ENCODE results near the gene PI4KA.
"Not testable (repeated sequence)": the region's sequence is repeated elsewhere in the genome, so short reads cannot be mapped to it uniquely, and the experiment has no call there.

Gene PI4KA

GRCh38 chr22:20748082-20748481, 110.5 kb downstream of the PI4KA start:
- DNase-seq (ENCODE audit: low spot score) = no peak

GRCh38 chr22:20747223-20747622, 111.4 kb downstream of the PI4KA start:
- no peak for DNase-seq (ENCODE audit: low spot score)

DNA sequence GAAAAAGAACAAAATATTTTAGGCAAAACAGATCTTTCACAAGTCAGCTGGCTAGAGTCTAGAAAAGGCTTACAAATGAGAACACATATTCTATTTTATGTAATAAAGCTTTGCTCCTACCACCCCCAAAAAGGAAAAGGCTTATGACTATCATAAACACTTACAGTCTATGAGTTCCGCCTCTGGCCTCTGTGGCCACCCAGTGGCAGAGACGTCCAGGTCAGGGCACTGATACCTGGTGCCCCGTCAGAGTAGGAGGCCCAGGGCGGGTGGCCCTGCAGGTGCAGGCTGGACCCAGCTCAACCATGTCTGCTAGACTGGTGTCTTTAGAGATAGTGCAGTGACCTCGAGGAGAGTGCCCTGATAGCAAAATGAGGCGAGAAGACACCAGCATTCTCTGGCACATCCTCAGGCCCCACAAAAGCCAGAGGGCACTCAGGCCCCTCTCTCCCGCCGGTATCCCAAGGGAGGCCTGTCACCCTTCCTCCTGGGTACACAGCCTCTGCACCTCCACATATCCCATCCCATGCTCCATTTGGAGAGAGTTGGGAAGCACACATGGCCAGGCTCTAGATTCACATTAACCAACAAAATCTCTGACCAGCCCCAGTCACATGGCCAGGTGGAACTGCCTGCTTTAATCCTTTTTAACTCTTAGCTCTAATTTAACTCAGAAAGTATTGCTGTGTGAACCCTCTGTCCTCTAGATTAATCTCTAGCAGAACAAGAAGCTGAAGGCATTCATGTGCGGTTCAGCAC, 112.0 kb downstream of the PI4KA start:
- no peak for DNase-seq (ENCODE audit: low spot score)

- DNase-seq (ENCODE audit: low spot score) = no peak
Measured at GRCh38 chr22:20745119-20745518, 113.5 kb downstream of the PI4KA start.

- no peak for DNase-seq (ENCODE audit: low spot score)
Measured at GRCh38 chr22:20744456-20744855, 114.2 kb downstream of the PI4KA start.

DNA sequence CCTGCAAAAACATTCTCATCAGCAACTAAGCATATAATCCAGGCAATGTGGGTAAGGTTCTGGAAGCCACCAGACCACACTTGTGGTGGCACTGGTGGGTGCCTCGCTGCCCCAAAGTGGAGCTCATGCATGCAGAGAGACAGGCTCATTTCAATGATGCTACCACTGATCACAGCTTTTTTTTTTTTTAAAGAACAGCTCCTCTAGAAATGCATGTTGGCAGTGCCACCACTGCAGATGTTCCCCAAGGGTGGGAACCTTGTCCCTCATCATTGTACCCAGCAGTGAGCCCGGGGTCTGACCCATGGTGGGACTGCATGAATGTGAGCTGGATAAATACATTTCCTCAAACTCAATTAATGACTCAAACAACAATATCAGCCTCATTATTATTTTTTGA, 115.8 kb downstream of the PI4KA start:
- DNase-seq (ENCODE audit: low spot score) = no peak

- DNase-seq (ENCODE audit: low spot score) = no peak
Measured at GRCh38 chr22:20741634-20742581, 116.7 kb downstream of the PI4KA start.

- no peak for DNase-seq (ENCODE audit: low spot score)
Measured at GRCh38 chr22:20741008-20741633, 117.5 kb downstream of the PI4KA start.

- DNase-seq (ENCODE audit: low spot score) = no peak
Measured at GRCh38 chr22:20740222-20740951, 118.2 kb downstream of the PI4KA start.

DNA sequence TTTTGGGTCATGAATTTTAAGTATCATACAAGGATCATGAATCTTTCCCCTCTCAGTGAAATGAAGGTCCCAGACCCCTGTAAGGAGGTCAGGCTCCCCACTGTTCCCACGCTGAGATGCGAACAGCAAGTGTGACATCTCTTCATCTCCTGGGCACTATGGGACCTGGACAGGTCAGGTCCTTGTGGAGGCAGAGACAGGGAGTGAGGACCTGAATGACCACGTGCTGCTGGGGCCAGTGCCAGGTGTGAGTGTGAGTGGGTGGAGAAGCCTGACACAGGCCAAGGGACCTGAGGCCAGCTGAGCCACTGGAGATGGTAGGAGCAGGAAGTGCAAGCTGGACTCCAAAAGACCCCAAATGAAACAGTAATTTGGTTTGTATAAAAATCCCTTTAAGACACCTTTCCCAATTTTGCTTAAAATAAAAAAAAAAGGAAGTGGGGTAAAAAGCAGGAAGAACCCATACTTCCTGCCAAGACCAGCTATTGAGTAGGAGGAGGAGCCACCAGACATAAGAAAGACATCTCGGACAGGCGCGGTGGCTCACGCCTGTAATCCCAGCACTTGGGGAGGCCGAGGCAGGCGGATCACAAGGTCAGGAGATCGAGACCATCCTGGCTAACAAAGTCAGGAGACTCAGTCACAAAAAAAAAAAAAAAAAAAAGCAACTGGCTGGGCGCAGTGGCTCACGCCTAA, 120.1 kb downstream of the PI4KA start:
- DNase-seq (ENCODE audit: low spot score) = no peak

DNA sequence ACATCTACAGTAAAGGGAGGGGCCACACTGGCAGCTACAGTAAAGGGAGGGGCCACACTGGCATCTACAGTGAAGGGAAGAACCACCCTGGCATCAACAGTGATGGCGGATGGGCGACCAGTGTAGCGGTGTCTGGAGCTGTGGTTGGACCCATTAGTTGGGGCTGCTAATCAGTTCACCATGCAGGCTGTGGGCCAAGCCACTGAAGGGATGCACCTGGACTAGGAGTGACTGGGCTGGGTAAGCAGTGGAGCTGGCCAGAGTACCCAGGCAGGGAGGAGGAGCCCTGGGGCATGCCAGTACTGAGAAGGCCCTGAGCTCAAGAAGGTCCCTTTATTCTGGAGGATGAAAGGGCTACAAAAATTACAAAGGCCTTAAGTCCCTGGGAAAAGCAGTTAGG, 121.7 kb downstream of the PI4KA start:
- not testable (repeated sequence) for DNase-seq (ENCODE audit: low spot score)

- DNase-seq (ENCODE audit: low spot score) = not testable (repeated sequence)
Measured at GRCh38 chr22:20735356-20736162, 123.1 kb downstream of the PI4KA start.

- DNase-seq (ENCODE audit: low spot score) = not testable (repeated sequence)
Measured at GRCh38 chr22:20732431-20732830, 126.2 kb downstream of the PI4KA start.

GRCh38 chr22:20729194-20729593, 129.4 kb downstream of the PI4KA start:
- no peak for DNase-seq (ENCODE audit: low spot score)

GRCh38 chr22:20728523-20729190, 130.0 kb downstream of the PI4KA start:
- no peak for DNase-seq (ENCODE audit: low spot score)

DNA sequence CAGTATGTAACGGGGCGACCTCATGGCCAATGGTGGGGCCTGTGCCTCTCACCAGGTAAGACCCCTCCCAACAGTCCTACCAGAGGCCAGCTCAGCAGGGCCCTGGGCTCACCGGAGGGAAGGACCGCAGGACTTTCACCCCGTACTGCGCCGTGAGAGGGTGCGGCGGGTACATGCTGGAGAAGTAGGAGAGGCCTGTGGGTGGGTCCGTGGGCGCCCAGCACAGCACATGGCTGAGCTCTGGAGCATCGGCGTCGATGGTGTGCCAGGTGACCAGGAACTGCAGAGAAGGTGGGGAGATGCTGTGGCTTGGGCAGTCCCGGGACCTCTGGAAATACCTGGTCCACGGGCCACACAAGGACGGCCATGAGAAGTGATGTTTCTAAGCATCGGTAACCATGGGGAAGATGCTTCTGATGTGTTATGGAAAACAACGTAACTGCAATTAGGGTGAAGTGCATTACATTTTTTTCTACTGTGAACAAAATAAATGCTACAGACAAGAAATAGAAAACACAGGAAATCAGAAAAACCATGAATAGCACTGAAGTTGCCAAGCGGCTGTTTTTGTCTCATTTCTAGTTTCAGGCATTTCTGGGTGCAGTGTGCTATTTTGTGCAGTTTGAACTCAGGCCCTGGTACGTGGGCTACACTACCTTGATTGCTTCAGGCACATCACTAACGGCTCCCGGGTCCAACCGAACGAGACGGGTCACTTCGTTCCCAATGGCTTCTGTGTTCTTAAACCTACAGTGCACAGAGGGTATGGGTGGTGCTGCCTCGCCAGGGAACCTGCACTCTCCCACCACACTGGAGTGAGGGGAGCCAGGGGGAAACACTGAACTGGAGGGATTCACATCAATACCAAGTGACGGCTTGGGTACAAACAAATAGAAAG, 131.2 kb downstream of the PI4KA start:
- no peak for DNase-seq (ENCODE audit: low spot score)

DNA sequence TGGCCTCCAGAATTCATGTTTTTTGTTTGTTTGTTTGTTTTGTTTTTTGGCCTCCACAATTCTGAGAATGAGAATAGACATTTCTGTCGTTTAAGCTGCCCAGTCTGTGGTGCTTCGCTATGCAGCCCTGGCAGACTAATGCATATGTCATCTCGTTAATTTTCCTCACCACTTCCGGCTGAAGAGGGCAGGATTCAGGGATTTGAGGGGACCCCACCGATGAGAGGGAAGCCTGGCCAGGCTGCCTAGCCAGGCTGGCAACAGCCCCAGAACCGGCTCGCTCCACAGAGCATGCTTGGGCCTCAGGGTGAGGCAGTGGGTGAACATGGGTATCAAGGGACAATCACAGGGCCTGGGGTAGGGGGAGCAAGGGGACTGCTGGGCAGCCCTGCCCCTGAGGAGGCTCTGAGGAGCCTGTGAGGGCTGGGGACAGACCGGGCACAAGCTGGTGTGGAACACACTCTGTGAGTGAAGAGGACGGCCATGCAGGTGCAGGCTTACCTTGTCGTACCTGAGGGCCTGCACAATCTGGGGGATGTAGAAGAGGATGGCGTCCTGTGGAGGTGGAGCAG, 132.5 kb downstream of the PI4KA start:
- no peak for DNase-seq (ENCODE audit: low spot score)

DNA sequence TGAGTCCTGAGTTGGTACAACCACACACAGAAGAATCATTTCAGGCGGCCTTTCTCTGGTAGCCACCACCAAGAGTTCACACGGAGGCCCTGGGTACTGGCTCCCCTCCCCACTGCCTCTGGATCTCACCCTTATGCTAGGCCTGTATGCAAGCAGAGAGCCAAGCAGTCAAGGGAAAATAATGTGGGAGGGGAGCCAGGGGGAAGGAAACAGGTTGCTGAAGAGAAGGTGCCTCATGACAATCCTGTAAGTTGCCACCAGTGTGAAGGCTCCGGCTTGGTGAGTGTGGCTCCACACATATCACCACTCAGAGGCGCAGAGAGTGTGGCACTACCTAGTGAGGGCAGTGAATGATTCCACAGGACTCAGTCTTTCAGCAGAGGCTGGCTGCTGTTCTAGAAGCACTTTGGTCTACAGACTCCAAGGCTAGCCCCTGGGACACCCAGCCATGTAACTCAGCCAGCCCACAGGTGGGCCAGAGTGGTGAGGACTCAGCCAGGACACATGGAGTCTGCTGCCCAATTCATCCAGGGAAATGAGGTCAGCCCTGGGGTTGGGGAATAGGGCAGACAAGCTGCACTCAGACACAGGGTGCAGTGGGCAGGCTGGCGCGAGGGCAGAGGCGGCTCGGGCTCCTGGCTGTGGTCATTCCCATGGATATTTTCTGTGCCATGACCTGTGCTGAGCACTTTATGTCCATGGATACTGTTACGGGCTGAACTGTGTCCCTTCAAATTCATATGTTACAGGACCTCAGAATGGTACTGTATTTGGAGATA, 133.7 kb downstream of the PI4KA start:
- DNase-seq (ENCODE audit: low spot score) = no peak

All from kidney capillary endothelial cell (primary cell).